Neural progenitor cell (in vitro differentiated cells): ENCODE results near the gene SHROOM2. TPM values are rescaled to one million over a fixed set of nuclear protein-coding genes. Genes with fewer than 3 reads are reported as not detected.
"Not testable (repeated sequence)": the region's sequence is repeated elsewhere in the genome, so short reads cannot be mapped to it uniquely, and the experiment has no call there.

Experiments used
- DNase-seq: peaks from one replicate; pipeline ENCODE4 v3.0.0-alpha.2; 2016; ENCODE audit warnings: low spot score
- H2AFZ ChIP-seq: fragments of 200-600 bp; sonication (generic); replicated peaks from 2 replicates; pipeline ENCODE4 v1.6.1; 2016; ENCODE audit warnings: antibody characterized with exemption
- H3F3A ChIP-seq: fragments of 200-600 bp; sonication (generic); 2 replicates; pipeline ENCODE4 v1.6.1; 2016; ENCODE audit warnings: antibody characterized with exemption, low read depth
- H3K27ac ChIP-seq: fragments of 200-600 bp; sonication (generic); 2 replicates; pipeline ENCODE4 v1.5.1; 2016; ENCODE audit warnings: mild to moderate bottlenecking
- H3K27me3 ChIP-seq: fragments of 200-600 bp; sonication (generic); 2 replicates; pipeline ENCODE4 v1.6.1; 2016; ENCODE audit warnings: mild to moderate bottlenecking, moderate library complexity
- H3K36me3 ChIP-seq: fragments of 200-600 bp; sonication (generic); 2 replicates; pipeline ENCODE4 v1.5.1; 2016
- H3K4me1 ChIP-seq: fragments of 200-600 bp; sonication (generic); 2 replicates; pipeline ENCODE4 v1.6.1; 2016; ENCODE audit warnings: mixed run types
- H3K4me2 ChIP-seq: fragments of 200-600 bp; sonication (generic); 2 replicates; pipeline ENCODE4 v1.6.1; 2016
- H3K4me3 ChIP-seq: fragments of 200-600 bp; sonication (generic); 2 replicates; pipeline ENCODE4 v1.5.1; 2016
- H3K79me2 ChIP-seq: fragments of 200-600 bp; sonication (generic); 2 replicates; pipeline ENCODE4 v1.6.1; 2016; ENCODE audit warnings: low read depth
- H3K9ac ChIP-seq: fragments of 200-600 bp; sonication (generic); 2 replicates; pipeline ENCODE4 v1.6.1; 2016
- H3K9me3 ChIP-seq: fragments of 200-600 bp; sonication (generic); 2 replicates; pipeline ENCODE4 v1.5.1; 2016; ENCODE audit warnings: low read depth
- H4K20me1 ChIP-seq: fragments of 200-600 bp; sonication (generic); 2 replicates; pipeline ENCODE4 v1.6.1; 2016; ENCODE audit warnings: low read depth
- H3K27ac Mint-ChIP-seq: 3 replicates; pipeline ENCODE4 v1.8.0; 2021; ENCODE audit warnings: mixed read lengths
- H3K27me3 Mint-ChIP-seq: 2 replicates; pipeline ENCODE4 v1.8.0; 2022; ENCODE audit warnings: low read depth, mild to moderate bottlenecking, inconsistent platforms, moderate library complexity, mixed read lengths; ENCODE audit not compliant: insufficient read depth
- H3K36me3 Mint-ChIP-seq: 3 replicates; pipeline ENCODE4 v1.8.0; 2021; ENCODE audit warnings: mixed read lengths
- H3K4me1 Mint-ChIP-seq: 3 replicates; pipeline ENCODE4 v1.8.0; 2021; ENCODE audit warnings: mixed read lengths
- H3K4me3 Mint-ChIP-seq: 3 replicates; pipeline ENCODE4 v1.8.0; 2021; ENCODE audit warnings: mild to moderate bottlenecking, moderate library complexity, mixed read lengths
- H3K9me3 Mint-ChIP-seq: 3 replicates; pipeline ENCODE4 v1.8.0; 2020; ENCODE audit warnings: mixed read lengths
- CTCF ChIP-seq: fragments of 200-600 bp; sonication (generic); IDR thresholded peaks from 2 replicates; pipeline ENCODE4 v1.5.1; 2017; ENCODE audit warnings: antibody characterized with exemption, mild to moderate bottlenecking
- EZH2 ChIP-seq: fragments of 200-600 bp; sonication (generic); IDR thresholded peaks from 2 replicates; pipeline ENCODE4 v1.6.1; 2017; ENCODE audit warnings: antibody characterized with exemption, mild to moderate bottlenecking, moderate library complexity
- EZH2phosphoT487 ChIP-seq: fragments of 200-600 bp; sonication (generic); IDR thresholded peaks from 2 replicates; pipeline ENCODE4 v1.6.1; 2017; ENCODE audit warnings: antibody characterized with exemption
- total RNA-seq: library from RNA; depleted of rRNA; stranded (reverse); fragments of >200 nt; gene quantifications from 2 replicates; pipeline ENCODE4 v1.2.3, GENCODE V29; 2015; ENCODE audit warnings: low replicate concordance

The SHROOM2 gene
- total RNA-seq, 1 donor from 2014 or later: 9.1 TPM

GRCh38 chrX:9855561-9856283 is 69.5 kb downstream of the SHROOM2 start:
- no peaks in the 10 kb centered on the region for H3F3A ChIP-seq
- H3K79me2 ChIP-seq: peaks cover 9% of the 10 kb centered on the region
- H2AFZ ChIP-seq: no peak overlapping the region
- H3K9ac ChIP-seq: no peak overlapping the region
- no peaks in the 10 kb centered on the region for H3K36me3 ChIP-seq
- H3K4me1 ChIP-seq: peaks cover 19% of the 10 kb centered on the region
- H4K20me1 ChIP-seq: no peaks in the 10 kb centered on the region
- peak overlapping the region; percentile 87 for H3K27ac Mint-ChIP-seq
- no peak for DNase-seq
- no peaks in the 10 kb centered on the region for H3K9me3 ChIP-seq
- no peaks in the 10 kb centered on the region for H3K27me3 ChIP-seq
- TF ChIP-seq CTCF: no peak
- no peak for TF ChIP-seq EZH2
- TF ChIP-seq EZH2phosphoT487: no peak
- H3K9me3 Mint-ChIP-seq: peaks cover 9% of the 10 kb centered on the region
- H3K4me3 Mint-ChIP-seq: no peak overlapping the region
- peaks cover 5% of the 10 kb centered on the region for H3K36me3 Mint-ChIP-seq
- H3K4me1 Mint-ChIP-seq: peaks cover 52% of the 10 kb centered on the region
- H3K27ac ChIP-seq: no peak overlapping the region
- H3K4me3 ChIP-seq: no peak overlapping the region
- H3K4me2 ChIP-seq: no peak overlapping the region
- H3K27me3 Mint-ChIP-seq: peaks cover 7% of the 10 kb centered on the region

- peaks cover 9% of the 10 kb centered on the region for H3K9me3 Mint-ChIP-seq
- H3K4me1 Mint-ChIP-seq: peaks cover 52% of the 10 kb centered on the region
- H3K36me3 Mint-ChIP-seq: peaks cover 5% of the 10 kb centered on the region
These were observed 70.4 kb downstream of the SHROOM2 start for GRCh38 chrX:9856588-9856987.

GRCh38 chrX:9857575-9858474 is 71.6 kb downstream of the SHROOM2 start:
- H3K9me3 ChIP-seq: no peaks in the 10 kb centered on the region

More at GRCh38 chrX:9856588-9856987, 70.4 kb downstream of the SHROOM2 start:
- Histone ChIP-seq H3K4me2 (no peak overlapping the region), H3F3A (no peaks in the 10 kb centered on the region), H3K4me3 (no peak overlapping the region), H3K4me1 (peaks cover 19% of the 10 kb centered on the region), H3K9me3 (no peaks in the 10 kb centered on the region), H3K27me3 (no peaks in the 10 kb centered on the region), H3K27ac (no peak overlapping the region), H4K20me1 (no peaks in the 10 kb centered on the region), H3K36me3 (no peaks in the 10 kb centered on the region), H2AFZ (no peak overlapping the region), H3K9ac (no peak overlapping the region), H3K79me2 (peaks cover 16% of the 10 kb centered on the region)
- peak overlapping the region; percentile 54 for H3K27ac Mint-ChIP-seq
- H3K4me3 Mint-ChIP-seq: no peak overlapping the region
- H3K27me3 Mint-ChIP-seq: peaks cover 4% of the 10 kb centered on the region
- DNase-seq: peak; percentile 57
- TF ChIP-seq EZH2phosphoT487 (no peak), EZH2 (no peak), CTCF (no peak)

GRCh38 chrX:9858684-9859083 is 72.5 kb downstream of the SHROOM2 start:
- not testable (repeated sequence) for DNase-seq, H3K4me2 ChIP-seq, H3F3A ChIP-seq, H3K27ac ChIP-seq, H2AFZ ChIP-seq, H3K27me3 Mint-ChIP-seq, H3K36me3 ChIP-seq, H3K36me3 Mint-ChIP-seq, H3K9ac ChIP-seq, H3K27ac Mint-ChIP-seq, H4K20me1 ChIP-seq, H3K27me3 ChIP-seq, H3K4me3 ChIP-seq, H3K9me3 ChIP-seq
- peaks cover 19% of the 10 kb centered on the region for H3K4me1 ChIP-seq
- Mint-ChIP-seq H3K4me3 (peak overlapping the region; percentile 64), H3K4me1 (peaks cover 49% of the 10 kb centered on the region), H3K9me3 (peaks cover 16% of the 10 kb centered on the region)
- peaks cover 18% of the 10 kb centered on the region for H3K79me2 ChIP-seq

More at GRCh38 chrX:9857575-9858474, 71.6 kb downstream of the SHROOM2 start:
- H3K4me1 Mint-ChIP-seq: peaks cover 49% of the 10 kb centered on the region
- peak overlapping the region; percentile 92 for H3K27ac Mint-ChIP-seq
- H3K9me3 Mint-ChIP-seq: peaks cover 12% of the 10 kb centered on the region
- no peaks in the 10 kb centered on the region for H3K27me3 ChIP-seq
- no peak overlapping the region for H3K4me3 ChIP-seq
- H3K9ac ChIP-seq: no peak overlapping the region
- no peak overlapping the region for H3K27ac ChIP-seq
- no peaks in the 10 kb centered on the region for H3F3A ChIP-seq
- H3K4me3 Mint-ChIP-seq: no peak overlapping the region
- TF ChIP-seq EZH2phosphoT487 (no peak), CTCF (no peak), EZH2 (no peak)
- no peak for DNase-seq
- no peaks in the 10 kb centered on the region for H4K20me1 ChIP-seq
- H3K4me2 ChIP-seq: no peak overlapping the region
- no peak overlapping the region for H2AFZ ChIP-seq
- H3K79me2 ChIP-seq: peaks cover 18% of the 10 kb centered on the region
- peaks cover 3% of the 10 kb centered on the region for H3K36me3 Mint-ChIP-seq
- H3K4me1 ChIP-seq: peaks cover 19% of the 10 kb centered on the region
- H3K36me3 ChIP-seq: no peaks in the 10 kb centered on the region
- H3K27me3 Mint-ChIP-seq: peaks cover 4% of the 10 kb centered on the region
